Measurements from ENCODE around the gene APC2.
"Not testable (repeated sequence)": the region's sequence is repeated elsewhere in the genome, so short reads cannot be mapped to it uniquely, and the experiment has no call there.

The APC2 gene

GRCh38 chr19:1496714-1497577, 47.0 kb downstream of the APC2 start:
- no peak for TF ChIP-seq CTCF (IDR thresholded peaks at IDR 0.05; ENCODE audit: low read length, missing control alignments)
- no peak for DNase-seq (ENCODE audit: low read depth)
- no peak overlapping the region for H3K4me3 ChIP-seq (replicated peaks; ENCODE audit: low read depth, low read length)

- no peak overlapping the region for H3K4me3 ChIP-seq (replicated peaks; ENCODE audit: low read depth, low read length)
- no peak for TF ChIP-seq CTCF (IDR thresholded peaks at IDR 0.05; ENCODE audit: low read length, missing control alignments)
- no peak for DNase-seq (ENCODE audit: low read depth)
Observed at GRCh38 chr19:1497578-1498235, 47.8 kb downstream of the APC2 start.

GRCh38 chr19:1499231-1499630, 49.3 kb downstream of the APC2 start:
- DNase-seq (ENCODE audit: low read depth): not testable (repeated sequence)

GRCh38 chr19:1501200-1501595, 51.3 kb downstream of the APC2 start:
- H3K4me3 ChIP-seq (replicated peaks; ENCODE audit: low read depth, low read length): no peak overlapping the region
- no peak for TF ChIP-seq CTCF (IDR thresholded peaks at IDR 0.05; ENCODE audit: low read length, missing control alignments)
- DNase-seq (ENCODE audit: low read depth): no peak

More at GRCh38 chr19:1499231-1499630, 49.3 kb downstream of the APC2 start:
- H3K4me3 ChIP-seq (replicated peaks; ENCODE audit: low read depth, low read length): not testable (repeated sequence)

GRCh38 chr19:1502433-1503088, 52.6 kb downstream of the APC2 start:
- no peak for TF ChIP-seq CTCF (IDR thresholded peaks at IDR 0.05; ENCODE audit: low read length, missing control alignments)
- DNase-seq (ENCODE audit: low read depth): no peak
- no peak overlapping the region for H3K4me3 ChIP-seq (replicated peaks; ENCODE audit: low read depth, low read length)

GRCh38 chr19:1503089-1503924, 53.4 kb downstream of the APC2 start:
- DNase-seq (ENCODE audit: low read depth): peak; percentile 31
- H3K4me3 ChIP-seq (replicated peaks; ENCODE audit: low read depth, low read length): no peak overlapping the region
- peak; percentile 56 for TF ChIP-seq CTCF (IDR thresholded peaks at IDR 0.05; ENCODE audit: low read length, missing control alignments)
